Stimulated activated CD8-positive, alpha-beta memory T cell treated with anti-CD3 and anti-CD28 coated beads, Interleukin-4, amount 100 ng/mL, for 4 hours (primary cell): ENCODE measurements around the gene NEBL.

Experiments
- DNase-seq, 2 donors: peaks; one replicate each; pipeline ENCODE4 v3.0.0-alpha.2; 2020; ENCODE audit warnings: low read depth in 2 of 2, low spot score in 1 of 2

NEBL gene

DNA sequence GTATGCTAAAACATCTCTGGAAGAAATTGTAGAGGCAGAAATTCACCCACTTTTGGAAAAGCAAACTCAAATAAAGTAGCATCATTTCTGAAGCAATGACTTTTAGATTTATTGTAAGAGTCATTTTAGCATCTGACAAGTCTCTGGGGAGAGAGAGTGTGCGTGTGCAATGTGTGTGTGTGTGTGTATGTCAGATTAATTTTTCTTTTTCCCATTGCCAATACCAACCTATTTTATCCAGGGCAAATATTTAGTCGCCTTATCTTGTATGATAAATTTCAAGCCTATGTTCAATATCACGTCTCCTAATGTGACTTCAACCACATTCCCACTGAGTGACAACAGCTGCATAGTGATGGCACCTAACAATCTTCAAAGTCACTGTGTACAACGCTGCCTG is 101.7 kb downstream of the NEBL start:
- DNase-seq = no peak

DNA sequence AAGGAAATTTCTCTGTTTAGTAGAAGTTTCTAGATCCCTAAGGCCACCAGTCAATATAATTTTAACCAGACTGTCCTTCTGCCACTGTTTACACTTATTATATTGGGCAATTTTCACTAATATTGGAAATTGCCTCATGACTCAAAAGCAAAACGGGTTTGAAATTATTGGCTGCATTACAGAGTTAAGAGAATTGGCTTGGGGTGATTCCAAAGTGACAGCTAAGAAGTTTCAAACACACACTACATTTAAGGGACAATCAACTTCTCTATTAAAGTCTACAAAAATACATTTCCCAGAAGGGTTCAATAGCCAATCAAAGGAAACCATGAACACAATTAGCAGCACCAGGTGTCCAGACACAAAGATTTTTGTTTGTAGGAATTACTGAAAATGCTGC is 111.9 kb downstream of the NEBL start:
- no peak for DNase-seq

DNA sequence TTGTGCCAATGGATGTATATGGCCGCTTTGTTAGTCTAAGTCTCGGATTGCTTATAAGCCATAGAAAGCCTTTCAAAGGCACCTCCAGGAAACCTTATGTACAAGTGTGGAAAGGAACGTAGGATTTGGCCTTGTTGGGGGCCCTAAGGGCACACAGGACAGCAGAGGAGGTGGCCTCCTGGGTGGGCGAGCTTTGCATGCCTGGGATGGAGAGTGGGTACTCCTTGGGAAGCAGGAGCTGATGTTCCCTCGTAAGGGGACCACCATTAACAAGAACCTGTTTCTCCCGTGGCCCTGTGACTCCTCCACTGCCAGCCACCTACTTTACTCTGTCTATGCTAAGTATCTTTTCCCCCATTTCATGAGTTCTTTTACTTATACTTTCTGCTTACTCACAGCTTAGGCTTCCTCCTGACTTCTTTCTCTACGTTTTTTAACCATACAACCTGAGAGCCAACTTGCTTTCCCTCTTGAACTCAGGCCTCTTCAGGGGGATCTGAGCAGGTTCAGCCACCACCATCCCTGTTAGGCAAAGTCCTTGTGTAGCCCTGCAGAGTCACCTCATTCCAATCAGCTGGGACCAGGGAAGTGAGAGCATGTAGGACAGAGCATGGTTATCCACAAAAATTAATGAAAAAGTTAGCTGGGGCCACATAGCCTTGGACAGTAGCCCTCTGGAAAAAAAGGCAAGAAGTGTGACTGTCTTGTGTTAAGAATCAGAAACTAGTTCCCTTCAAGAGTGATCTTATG is 118.9 kb downstream of the NEBL start:
- DNase-seq = no peak

DNA sequence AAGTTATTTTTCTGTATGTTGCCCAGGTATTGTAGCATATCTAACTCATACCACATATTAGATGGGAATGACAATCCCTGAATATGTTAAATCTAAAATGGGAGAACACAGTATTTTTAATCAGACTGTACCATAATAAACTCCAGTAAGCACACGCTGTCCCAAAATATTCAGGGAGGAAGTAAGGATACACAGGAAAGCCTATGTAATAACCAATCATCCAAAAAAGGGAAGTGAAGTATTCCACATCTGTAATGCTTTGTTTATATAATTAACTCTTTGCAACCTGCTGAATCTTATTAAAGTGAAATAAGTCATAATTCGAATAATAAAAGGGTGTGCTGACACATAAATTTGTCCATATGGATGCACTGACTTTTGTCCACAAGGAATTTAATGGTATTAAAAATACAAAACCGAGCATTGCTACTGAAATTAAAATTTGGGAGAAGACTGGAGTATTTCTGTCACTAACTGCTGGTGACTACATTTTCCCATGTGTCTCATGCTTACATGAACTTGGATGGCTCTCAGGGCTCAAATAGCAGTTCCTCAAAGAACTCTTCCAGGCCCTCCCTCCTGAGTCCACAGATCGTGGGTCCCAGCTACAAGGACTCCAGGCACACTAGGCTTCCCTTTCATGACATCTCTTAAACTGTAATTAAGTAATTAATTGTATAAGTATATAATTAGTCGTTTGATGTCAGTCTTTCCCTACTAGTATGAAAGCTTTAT is 120.6 kb downstream of the NEBL start:
- DNase-seq = no peak

DNA sequence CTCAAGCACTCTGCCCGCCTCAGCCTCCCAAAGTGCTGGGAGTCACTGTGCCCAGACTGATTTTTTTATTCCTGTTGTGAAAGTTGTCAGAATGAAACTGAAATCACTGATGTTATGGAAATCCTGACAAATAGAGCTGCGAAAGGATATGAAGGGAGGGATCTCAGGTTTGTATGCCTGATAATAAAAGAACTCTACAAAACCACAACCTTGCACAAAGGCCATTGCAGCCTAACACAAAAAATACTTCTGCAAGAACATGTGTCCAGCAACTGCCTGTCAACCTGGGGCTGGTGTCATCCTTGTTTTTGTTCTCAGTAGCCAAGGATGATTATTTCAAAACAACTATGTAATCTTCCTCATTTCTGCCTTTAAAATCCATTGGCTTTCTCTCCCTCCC is 126.1 kb downstream of the NEBL start:
- no peak for DNase-seq

DNA sequence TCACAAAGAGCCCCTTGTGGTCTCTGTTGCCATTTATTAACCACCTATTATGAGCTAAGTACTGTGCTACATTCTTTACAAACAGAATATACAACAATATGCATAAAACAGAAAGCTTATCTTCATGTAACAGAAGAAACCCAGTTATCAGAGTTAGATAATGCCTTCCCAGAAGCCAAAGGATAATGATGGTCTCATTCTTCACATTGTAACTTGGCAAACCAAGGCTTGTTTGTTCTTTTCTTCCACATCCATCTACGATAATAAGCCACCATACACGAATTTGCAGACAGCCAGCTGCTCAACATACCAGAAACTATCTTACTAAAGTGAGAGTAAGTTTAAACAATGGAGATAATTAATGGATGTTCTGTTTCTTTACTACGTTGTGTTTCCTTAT is 127.6 kb downstream of the NEBL start:
- no peak for DNase-seq

DNA sequence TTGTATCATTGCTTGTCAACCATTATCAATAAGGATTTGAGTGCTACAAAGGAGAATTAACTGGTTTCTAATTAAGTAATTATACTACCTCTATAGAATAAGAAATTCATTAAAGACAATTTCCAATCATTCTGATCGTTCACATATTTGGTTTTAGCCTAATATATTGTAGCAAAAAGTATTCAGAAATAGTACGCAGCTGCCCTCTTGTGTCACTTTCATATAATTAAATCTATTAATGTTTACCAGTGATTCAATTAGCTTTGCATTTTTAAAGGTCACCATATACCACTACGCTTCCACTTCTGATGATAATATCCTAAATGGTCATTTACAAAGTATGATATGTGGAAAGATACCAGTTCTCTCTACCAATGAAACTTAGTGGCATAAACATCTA is 128.3 kb downstream of the NEBL start:
- DNase-seq = no peak

DNA sequence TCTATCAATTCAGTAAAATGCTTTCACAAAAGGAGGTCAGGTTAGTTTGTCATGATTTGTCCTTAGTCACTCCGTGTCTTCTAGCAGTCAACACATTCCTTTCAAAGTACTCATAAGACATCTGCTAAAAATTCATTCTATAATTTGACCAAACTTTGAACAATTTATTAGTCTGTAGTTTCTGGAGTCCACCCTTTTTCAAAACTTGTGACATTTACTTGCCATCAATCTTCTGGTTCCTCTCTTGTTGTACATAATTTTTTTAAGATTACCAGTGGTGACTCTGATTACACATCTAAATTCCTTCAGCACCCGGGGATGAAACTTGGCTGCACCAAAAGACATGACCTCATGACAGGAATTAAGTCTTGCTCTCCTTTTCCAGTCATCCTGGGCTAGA is 130.1 kb downstream of the NEBL start:
- DNase-seq = no peak

DNA sequence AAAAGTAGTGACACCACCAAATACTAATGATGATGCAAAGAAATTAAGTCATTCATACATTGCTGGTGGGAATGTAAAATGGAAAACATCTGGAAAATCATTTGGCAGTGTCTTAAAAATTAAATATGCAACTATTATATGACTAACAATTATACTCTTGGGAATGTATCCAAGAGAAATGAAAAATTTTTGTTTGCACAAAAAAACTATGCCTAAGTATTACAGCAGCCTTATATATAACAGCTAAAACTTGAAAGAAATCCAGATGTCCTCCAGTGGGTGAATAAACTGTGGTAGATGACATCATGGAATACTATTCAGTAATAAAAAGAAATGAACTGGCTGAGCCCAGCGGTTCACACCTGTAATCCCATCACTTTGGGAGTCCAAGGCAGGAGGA is 132.0 kb downstream of the NEBL start:
- no peak for DNase-seq

DNA sequence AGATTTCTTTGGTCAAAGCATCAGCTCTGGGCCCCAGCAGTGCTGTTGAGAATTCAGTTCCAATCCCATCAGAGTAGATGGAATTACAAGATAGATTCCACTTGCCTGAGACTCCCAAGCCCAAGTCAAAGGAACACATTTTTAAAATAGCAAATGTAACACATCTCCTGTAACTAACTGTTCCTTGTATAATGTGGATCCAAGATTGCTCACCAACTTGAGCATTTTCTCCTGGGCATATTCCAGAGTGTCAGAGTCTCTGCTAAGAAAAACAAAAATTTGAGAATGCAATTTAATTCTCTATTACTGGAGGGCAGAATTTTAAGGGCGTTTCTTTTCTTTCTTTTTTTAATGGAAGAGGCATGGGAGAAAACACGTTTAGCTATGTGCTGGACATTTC is 136.7 kb downstream of the NEBL start:
- DNase-seq = no peak

DNA sequence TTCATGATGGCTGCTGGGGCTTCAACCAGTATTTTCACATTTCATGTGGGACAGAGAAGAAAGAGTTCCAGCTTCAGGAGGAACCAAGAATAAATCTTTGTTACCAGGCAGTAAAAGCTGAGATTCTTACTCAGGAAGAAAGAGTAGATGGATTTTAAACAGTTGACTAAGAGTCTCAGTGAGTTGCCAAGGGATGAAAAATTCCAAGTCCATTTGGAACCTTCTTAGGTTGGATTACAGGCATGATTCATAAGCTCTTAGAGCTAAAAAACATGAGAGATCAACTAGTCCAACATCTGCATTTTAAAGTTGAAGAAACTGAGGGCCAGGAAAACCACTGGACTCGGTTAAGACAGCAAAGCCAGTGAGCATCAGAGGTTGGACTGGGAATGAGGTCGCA is 148.6 kb downstream of the NEBL start:
- no peak for DNase-seq

DNA sequence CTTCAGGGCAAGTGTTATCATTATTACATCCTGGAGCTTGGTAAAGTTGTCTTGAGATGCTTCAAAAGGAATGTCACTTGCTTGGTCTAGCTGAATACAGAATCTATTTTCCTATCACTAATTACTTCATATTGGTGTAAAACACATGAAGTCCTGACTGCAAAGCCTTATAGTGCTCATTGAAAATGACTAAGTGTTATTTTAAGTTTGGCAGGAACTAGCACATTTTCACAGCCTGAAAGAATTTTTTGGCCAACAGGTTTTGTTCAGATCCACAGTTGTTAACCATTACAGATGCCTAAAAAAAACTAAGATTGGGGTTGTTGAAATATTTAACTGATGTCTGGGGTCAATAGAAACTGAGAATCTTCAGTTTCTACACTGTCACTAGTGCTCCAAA is 149.3 kb downstream of the NEBL start:
- DNase-seq = no peak

DNA sequence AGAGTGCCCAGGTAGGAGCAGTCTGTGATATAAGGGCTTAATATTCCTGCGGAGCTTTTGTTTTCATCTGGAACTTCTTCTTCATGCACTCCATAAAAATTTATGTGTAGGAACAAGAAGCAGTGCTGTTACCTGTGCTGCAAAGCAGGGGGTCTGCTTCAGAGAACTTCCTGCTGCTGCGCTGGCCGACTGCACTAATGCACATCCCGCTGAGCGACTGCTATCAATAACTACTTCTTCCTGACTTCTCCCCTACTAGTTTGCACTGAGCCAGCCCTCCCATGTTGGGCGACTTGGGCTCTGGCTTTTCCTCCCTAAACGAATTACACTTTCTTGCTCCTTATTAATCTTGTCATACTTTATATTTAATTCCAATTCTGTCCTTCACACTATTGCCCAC is 150.3 kb downstream of the NEBL start:
- DNase-seq = no peak

DNA sequence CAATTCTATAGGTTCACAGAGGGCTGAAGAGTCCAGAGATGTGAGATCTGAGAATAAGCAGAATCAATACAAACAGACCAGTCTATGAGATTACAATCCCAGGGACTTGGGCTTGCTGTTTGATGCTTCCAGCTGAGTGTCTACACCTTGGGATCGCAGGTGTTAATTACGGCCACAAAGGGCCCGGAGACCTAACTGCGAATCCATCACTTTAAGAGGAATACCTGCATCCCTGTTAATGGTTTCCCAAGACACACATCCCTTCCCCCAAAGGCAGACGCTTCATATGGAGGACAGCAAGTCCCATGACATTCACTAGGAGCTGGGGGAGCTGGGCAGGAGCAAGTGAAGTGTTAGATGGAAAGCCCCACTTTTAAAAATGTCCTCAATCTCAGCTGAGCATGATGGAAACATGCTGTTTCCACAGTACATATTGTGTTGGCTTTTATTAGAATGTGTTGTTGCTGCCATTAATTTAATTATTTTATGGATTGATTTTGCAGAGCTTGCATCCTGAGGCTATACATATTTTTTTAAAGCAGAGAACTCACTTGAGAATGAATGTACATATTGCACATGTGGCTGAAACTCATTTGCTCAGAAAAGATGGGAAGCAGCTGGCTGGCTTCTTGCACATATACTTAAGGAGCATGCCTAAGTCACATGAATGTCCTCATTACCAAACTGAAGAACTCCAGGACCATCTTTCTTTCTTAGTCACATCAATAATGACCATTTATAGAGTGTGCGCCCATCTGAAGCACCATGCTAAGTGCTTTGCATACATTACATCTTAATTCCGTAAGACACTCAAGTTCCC is 151.3 kb downstream of the NEBL start:
- DNase-seq = no peak

DNA sequence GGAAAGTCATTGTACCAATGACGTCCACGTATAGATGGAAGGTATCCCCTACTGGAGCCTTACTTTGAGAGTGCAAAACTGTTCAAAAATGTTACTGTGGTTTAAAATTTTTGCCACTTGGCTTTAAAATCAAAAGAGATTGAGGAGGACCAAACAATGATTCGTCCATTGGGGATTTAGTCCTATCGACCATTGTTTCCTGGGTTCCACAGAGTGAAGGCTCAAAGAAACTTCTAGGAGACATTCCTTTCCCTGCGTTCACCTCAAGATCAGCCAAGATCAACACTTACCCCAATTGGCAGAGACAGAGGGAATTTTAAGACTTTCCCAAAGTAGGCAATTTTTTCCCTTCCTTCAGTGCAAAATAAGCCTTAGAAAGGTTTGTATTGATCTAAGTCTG is 152.3 kb downstream of the NEBL start:
- DNase-seq = no peak

DNA sequence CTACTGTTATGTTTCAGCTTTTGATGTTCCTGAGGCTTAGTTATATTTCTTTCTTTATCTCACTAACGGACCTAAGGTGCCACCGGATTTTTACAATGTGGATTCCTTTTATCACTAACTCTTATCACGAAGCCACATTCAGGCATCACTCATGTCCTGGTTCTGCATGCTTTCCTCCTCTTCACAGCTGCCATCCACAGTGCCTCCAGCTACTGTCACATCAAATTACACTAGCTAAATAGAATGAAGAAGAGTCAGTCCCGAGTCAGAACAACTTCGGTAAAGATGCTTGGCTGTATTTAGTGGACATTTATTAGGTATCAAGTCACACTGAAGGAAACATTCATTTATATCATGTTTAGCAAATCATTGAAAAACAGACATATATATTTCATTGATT is 153.2 kb downstream of the NEBL start:
- DNase-seq = no peak

DNA sequence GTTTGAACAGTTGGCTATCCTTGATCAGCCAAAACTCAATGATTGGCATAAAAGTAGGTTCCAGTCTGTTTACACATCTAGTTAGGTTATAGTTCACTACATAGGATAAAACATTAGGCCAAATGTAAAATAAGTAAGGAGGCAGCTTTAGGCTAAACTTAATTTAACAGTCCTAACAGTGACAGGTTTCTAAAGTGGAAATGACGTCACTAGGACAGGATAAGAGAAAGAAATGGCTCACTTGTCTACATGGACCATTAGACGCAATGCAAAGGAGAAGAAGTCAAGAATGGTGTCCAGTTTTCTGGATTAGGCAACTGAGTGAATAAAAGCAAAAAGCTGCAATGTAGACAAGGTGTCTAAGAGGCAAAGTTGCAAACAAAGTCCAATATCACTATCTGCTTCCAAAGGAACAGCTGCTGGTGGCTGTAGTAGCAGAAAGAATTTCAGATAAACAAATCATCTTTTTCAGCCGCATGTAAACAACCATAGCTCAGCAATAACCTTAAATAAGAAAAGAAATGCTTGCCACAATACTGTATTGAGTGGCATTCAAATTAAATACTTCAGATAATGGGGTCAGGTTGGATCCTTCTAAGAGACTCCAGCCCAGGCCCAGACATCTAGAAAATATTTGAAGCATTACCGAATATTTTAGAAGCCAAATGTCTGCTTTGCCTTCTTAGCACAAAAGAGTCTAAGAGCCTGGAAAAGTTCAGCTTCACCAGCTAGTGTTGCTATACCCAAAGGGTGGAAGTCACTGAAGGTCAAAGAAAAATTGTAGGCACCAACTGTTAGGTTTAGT is 154.2 kb downstream of the NEBL start:
- DNase-seq = no peak

DNA sequence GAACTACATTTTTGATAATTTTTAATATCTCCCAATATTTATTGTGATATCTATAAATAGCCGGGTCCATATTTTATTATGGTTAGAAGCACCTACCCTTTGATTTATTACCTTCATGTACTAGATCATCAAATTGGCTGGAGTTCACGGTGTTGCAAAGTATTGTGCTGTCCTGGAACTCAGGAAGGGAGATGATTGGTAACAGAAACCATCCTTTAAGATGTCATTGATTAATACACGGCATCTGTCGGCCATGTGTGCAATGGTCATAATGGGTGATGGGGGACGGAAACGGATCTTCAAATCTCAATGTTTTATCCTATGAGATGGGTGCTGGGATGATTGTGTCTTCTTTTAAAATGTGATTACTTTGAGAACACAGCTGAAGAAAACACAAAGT is 157.0 kb downstream of the NEBL start:
- DNase-seq = no peak

DNA sequence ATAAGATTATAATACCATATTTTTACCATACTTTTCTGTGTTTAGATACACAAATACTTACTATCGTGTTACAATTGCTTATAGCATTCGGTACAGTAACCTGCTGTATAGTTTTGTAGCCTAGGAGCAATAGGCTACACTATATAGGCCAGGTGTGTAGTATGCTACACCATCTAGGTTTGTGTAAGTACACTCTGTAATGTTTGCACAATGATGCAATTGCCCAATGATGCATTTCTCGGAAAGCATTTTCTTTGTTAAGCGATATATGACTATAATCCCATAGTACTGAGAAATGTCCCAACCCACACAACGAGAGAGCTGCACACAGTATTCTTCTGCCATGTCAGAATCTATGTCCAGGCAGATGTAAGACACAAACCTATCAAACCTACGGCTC is 160.0 kb downstream of the NEBL start:
- DNase-seq = no peak
